Spleen (tissue), 7 donors: Measurements from ENCODE around the gene PDE8B.

Experiments used
- POLR2A ChIP-seq, 3 donors: fragments of 450-650 bp; IDR thresholded peaks; one replicate each; pipeline ENCODE4 v1.5.1; 2017; ENCODE audit warnings: antibody characterized with exemption in 3 of 3, mild to moderate bottlenecking in 1 of 3
- POLR2AphosphoS5 ChIP-seq, 3 donors: sonication (generic); formaldehyde crosslinking; IDR thresholded peaks; one replicate each; pipeline ENCODE4 v1.5.1; 2017; ENCODE audit warnings: antibody characterized with exemption in 3 of 3
- TF ChIP-seq, protein P1 (sequence below), 11 experiments: fragments of 200-600 bp in 7 of 11; fragments of 450-650 bp in 4 of 11; sonication (generic) in 4 of 11; IDR thresholded peaks in 8 of 11; conservative IDR thresholded peaks in 3 of 11; 1 replicate in 7 of 11; 2 replicates in 4 of 11; pipeline versions ENCODE4 v1.4.0 to v1.8.0; 2016 to 2021; ENCODE audit warnings: antibody characterized with exemption in 11 of 11, inconsistent platforms in 4 of 11, mild to moderate bottlenecking in 1 of 11
- donor health status: DM: no; HTN: no; CAD: no; lungs with moderate emphysema.
- donor health status: DM: no; HTN: no; CAD: no.
- donor health status: DM: no; HTN: no; CAD: no.

DNA sequence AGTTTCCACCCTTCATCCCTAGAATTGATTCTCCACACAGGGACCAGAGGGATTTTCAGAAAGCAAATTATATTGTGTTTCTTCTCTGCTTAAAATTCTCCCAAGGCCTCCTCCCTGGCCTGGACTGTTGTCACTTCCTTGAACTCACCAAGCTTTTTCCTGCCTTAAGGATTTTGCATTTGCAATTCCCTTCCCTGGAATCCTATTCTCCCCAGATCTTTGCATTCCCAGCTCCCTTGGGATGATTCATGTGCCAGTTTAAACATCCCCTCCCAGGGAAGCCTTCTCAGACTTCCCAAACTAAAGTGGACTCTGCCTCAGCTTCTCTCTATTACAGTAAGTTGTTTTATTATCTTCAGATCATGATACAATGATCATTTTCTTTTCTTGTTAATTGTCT is 35.2 kb upstream of the PDE8B start:
- TF ChIP-seq, protein P1, sequence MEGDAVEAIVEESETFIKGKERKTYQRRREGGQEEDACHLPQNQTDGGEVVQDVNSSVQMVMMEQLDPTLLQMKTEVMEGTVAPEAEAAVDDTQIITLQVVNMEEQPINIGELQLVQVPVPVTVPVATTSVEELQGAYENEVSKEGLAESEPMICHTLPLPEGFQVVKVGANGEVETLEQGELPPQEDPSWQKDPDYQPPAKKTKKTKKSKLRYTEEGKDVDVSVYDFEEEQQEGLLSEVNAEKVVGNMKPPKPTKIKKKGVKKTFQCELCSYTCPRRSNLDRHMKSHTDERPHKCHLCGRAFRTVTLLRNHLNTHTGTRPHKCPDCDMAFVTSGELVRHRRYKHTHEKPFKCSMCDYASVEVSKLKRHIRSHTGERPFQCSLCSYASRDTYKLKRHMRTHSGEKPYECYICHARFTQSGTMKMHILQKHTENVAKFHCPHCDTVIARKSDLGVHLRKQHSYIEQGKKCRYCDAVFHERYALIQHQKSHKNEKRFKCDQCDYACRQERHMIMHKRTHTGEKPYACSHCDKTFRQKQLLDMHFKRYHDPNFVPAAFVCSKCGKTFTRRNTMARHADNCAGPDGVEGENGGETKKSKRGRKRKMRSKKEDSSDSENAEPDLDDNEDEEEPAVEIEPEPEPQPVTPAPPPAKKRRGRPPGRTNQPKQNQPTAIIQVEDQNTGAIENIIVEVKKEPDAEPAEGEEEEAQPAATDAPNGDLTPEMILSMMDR (IDR thresholded peaks at IDR 0.05 in 8 of 11, conservative IDR thresholded peaks at IDR 0.05 in 3 of 11), result no peak
- no peak for TF ChIP-seq POLR2AphosphoS5 (IDR thresholded peaks at IDR 0.05)
- TF ChIP-seq POLR2A (IDR thresholded peaks at IDR 0.05), result no peak
